Endodermal cell (in vitro differentiated cells): ENCODE data around the gene CADM1. TPM values are rescaled to one million over a fixed set of nuclear protein-coding genes. Genes with fewer than 3 reads are reported as not detected.

ENCODE experiments used
- DNase-seq: peaks from one replicate; pipeline ENCODE4 v3.0.0-alpha.2; 2017
- H3K27ac ChIP-seq: 2 replicates; pipeline ENCODE4 v1.5.1; 2013; ENCODE audit warnings: mild to moderate bottlenecking, low read depth, low read length, moderate library complexity
- H3K27me3 ChIP-seq: 2 replicates; pipeline ENCODE4 v1.6.1; 2013; ENCODE audit warnings: mild to moderate bottlenecking, low read length, moderate library complexity; ENCODE audit not compliant: insufficient read depth, control insufficient read depth, poor library complexity, severe bottlenecking
- H3K36me3 ChIP-seq: 2 replicates; pipeline ENCODE4 v1.7.0; 2013; ENCODE audit warnings: mild to moderate bottlenecking, low read length, moderate library complexity; ENCODE audit not compliant: control insufficient read depth, insufficient read depth
- H3K4me1 ChIP-seq: one replicate; pipeline ENCODE4 v1.7.0; 2013; ENCODE audit warnings: low read length; ENCODE audit not compliant: control insufficient read depth, insufficient read depth
- H3K4me3 ChIP-seq: 2 replicates; pipeline ENCODE4 v1.5.1; 2013; ENCODE audit warnings: mild to moderate bottlenecking, low read length, moderate library complexity
- H3K9ac ChIP-seq: 2 replicates; pipeline ENCODE4 v1.6.1; 2013; ENCODE audit warnings: mild to moderate bottlenecking, low read length, moderate library complexity; ENCODE audit not compliant: poor library complexity, severe bottlenecking; ENCODE audit errors: extremely low read depth
- H3K9me3 ChIP-seq: 2 replicates; pipeline ENCODE4 v1.6.1; 2013; ENCODE audit warnings: mild to moderate bottlenecking, low read length, moderate library complexity; ENCODE audit not compliant: control insufficient read depth
- H3K27ac Mint-ChIP-seq: 2 replicates; pipeline ENCODE4 v1.8.0; 2020; ENCODE audit warnings: mixed read lengths
- H3K27me3 Mint-ChIP-seq: 2 replicates; pipeline ENCODE4 v1.8.0; 2021; ENCODE audit warnings: mild to moderate bottlenecking, mixed read lengths; ENCODE audit not compliant: insufficient read depth
- H3K36me3 Mint-ChIP-seq: 2 replicates; pipeline ENCODE4 v1.8.0; 2020; ENCODE audit warnings: low read depth, mixed read lengths
- H3K4me1 Mint-ChIP-seq: 2 replicates; pipeline ENCODE4 v1.8.0; 2020; ENCODE audit warnings: mixed read lengths
- H3K4me3 Mint-ChIP-seq: 2 replicates; pipeline ENCODE4 v1.8.0; 2020; ENCODE audit warnings: mild to moderate bottlenecking, moderate library complexity, mixed read lengths
- H3K9me3 Mint-ChIP-seq: 2 replicates; pipeline ENCODE4 v1.8.0; 2020; ENCODE audit warnings: mild to moderate bottlenecking, mixed read lengths
- CTCF ChIP-seq: fragments of 200-600 bp; sonication (generic); conservative IDR thresholded peaks from 2 replicates; pipeline ENCODE4 v1.5.0; 2021; ENCODE audit warnings: antibody characterized with exemption, mild to moderate bottlenecking
- WGBS, 2 experiments: methylation state at CpG; one replicate each; pipeline versions ENCODE4 v1.1.5 to v1.1.7; 2013; ENCODE audit warnings: missing lambda C conversion rate in 2 of 2, mixed read lengths in 1 of 2; ENCODE audit not compliant: insufficient coverage in 1 of 2, insufficient read length in 1 of 2; 5-methylcytosine and 5-hydroxymethylcytosine counted together
- total RNA-seq, 2 donors: library from RNA; stranded (reverse); fragmentation: NEBNext Ultra II Directional in 1 of 2; extraction: Animal tissue kit (Norgen Biotek cat#: 25700) in 1 of 2; gene quantifications; 2 replicates in 1 of 2; 3 replicates in 1 of 2; pipeline ENCODE4 v1.2.1, GENCODE V29; 2021

The CADM1 gene
- total RNA-seq, 2 donors from 2014 or later = 76.3 to 88.2 TPM

- 85 to 100% methylated on average over 1 to 4 of the region's 4 CpGs for WGBS, 2 experiments
Observed at GRCh38 chr11:115344846-115345245, 159.4 kb downstream of the CADM1 start.

GRCh38 chr11:115342142-115342541 lies 162.1 kb downstream of the CADM1 start:
- H3K36me3 Mint-ChIP-seq = no peaks in the 10 kb centered on the region
- no peaks in the 10 kb centered on the region for H3K9me3 ChIP-seq
- no peaks in the 10 kb centered on the region for H3K27me3 ChIP-seq
- no peak overlapping the region for H3K9ac ChIP-seq
- no peaks in the 10 kb centered on the region for H3K9me3 Mint-ChIP-seq
- H3K4me1 Mint-ChIP-seq = peaks cover 46% of the 10 kb centered on the region
- H3K27ac ChIP-seq = no peak overlapping the region
- 90 to 96% methylated on average over 3 of the region's 3 CpGs for WGBS, 2 experiments
- H3K4me3 ChIP-seq = no peak overlapping the region
- no peaks in the 10 kb centered on the region for H3K36me3 ChIP-seq
- DNase-seq = no peak
- no peak overlapping the region for H3K4me3 Mint-ChIP-seq
- TF ChIP-seq CTCF = no peak
- peaks cover 8% of the 10 kb centered on the region for H3K4me1 ChIP-seq
- H3K27ac Mint-ChIP-seq = no peak overlapping the region
- H3K27me3 Mint-ChIP-seq = no peaks in the 10 kb centered on the region

More at GRCh38 chr11:115344846-115345245, 159.4 kb downstream of the CADM1 start:
- Histone ChIP-seq H3K27me3 (no peaks in the 10 kb centered on the region), H3K27ac (no peak overlapping the region), H3K4me3 (no peak overlapping the region), H3K9ac (no peak overlapping the region), H3K9me3 (no peaks in the 10 kb centered on the region), H3K36me3 (no peaks in the 10 kb centered on the region), H3K4me1 (peaks cover 6% of the 10 kb centered on the region)
- no peak for DNase-seq
- Mint-ChIP-seq H3K4me1 (peaks cover 38% of the 10 kb centered on the region), H3K36me3 (no peaks in the 10 kb centered on the region), H3K27ac (no peak overlapping the region), H3K27me3 (no peaks in the 10 kb centered on the region), H3K4me3 (no peak overlapping the region), H3K9me3 (no peaks in the 10 kb centered on the region)
- no peak for TF ChIP-seq CTCF

- Histone ChIP-seq H3K4me1 (peaks cover 14% of the 10 kb centered on the region), H3K9me3 (no peaks in the 10 kb centered on the region), H3K36me3 (no peaks in the 10 kb centered on the region), H3K4me3 (no peak overlapping the region), H3K27me3 (no peaks in the 10 kb centered on the region), H3K27ac (no peak overlapping the region), H3K9ac (no peak overlapping the region)
- H3K27ac Mint-ChIP-seq = no peak overlapping the region
- H3K9me3 Mint-ChIP-seq = no peaks in the 10 kb centered on the region
- 97 to 100% methylated on average over 2 to 3 of the region's 3 CpGs for WGBS, 2 experiments
- H3K27me3 Mint-ChIP-seq = no peaks in the 10 kb centered on the region
- no peak overlapping the region for H3K4me3 Mint-ChIP-seq
- peaks cover 50% of the 10 kb centered on the region for H3K4me1 Mint-ChIP-seq
- DNase-seq = no peak
- H3K36me3 Mint-ChIP-seq = no peaks in the 10 kb centered on the region
- no peak for TF ChIP-seq CTCF
Observed at GRCh38 chr11:115340874-115341273, 163.3 kb downstream of the CADM1 start.
